ENCODE data around the gene MAL. TPM values are rescaled to one million over a fixed set of nuclear protein-coding genes. Genes with fewer than 3 reads are reported as not detected.

The MAL gene
- total and polyA plus RNA-seq, 2 of the 8 experiments (the other 6 are each of a cell fraction or from before 2014, with no cell fraction given): not detected

DNA sequence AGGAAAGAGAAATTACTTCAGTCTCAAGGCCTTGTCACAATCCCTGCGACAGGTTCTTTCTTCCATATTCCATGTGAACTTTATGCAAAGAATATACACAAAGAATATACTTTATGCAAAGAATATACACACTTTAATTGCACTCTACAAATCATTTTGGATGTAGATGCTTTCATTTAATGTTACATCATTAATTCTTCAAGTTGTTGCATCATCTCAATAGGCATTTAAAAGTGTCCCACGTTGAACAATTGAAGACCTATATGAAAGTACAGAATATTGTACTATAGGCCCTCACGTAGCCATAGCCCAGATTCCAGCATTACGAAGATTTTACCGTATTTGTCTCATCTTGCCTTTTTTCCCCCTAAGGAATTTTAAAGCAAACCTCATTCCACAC lies 33.1 kb upstream of the MAL start:
- ChIA-PET POLR2A (ENCODE audit: partially characterized antibody) (no interaction called here), CTCF (ENCODE audit: partially characterized antibody) (no interaction called here)
- Histone ChIP-seq H2BK15ac (ENCODE audit: low read length) (no peak overlapping the region), H3K36me3 (ENCODE audit: control insufficient read depth in 2 of 4, insufficient read depth in 4 of 4, low read length in 3 of 4) (no peaks in the 10 kb centered on the region), H3K18ac (ENCODE audit: extremely low read depth, low read length) (no peak overlapping the region), H4K91ac (replicated peaks; ENCODE audit: insufficient read length, low read length) (no peak overlapping the region), H2BK20ac (ENCODE audit: low read length) (no peak overlapping the region), H3K79me2 (ENCODE audit: control insufficient read depth in 1 of 2, insufficient read depth in 2 of 2, low read length in 2 of 2) (no peaks in the 10 kb centered on the region), H2AK5ac (ENCODE audit: low read depth, low read length) (no peak overlapping the region), H2BK12ac (ENCODE audit: low read depth, low read length) (no peak overlapping the region), H2BK5ac (ENCODE audit: low read depth, low read length) (no peak overlapping the region), H3K56ac (replicated peaks; ENCODE audit: insufficient read length, low read depth, low read length) (no peak overlapping the region), H3K9ac (replicated peaks in 1 of 4; ENCODE audit: extremely low read depth in 1 of 4, low read depth in 3 of 4, low read length in 3 of 4) (no peak overlapping the region), H3K4ac (replicated peaks; ENCODE audit: insufficient read length, low read depth, low read length) (no peak overlapping the region), H3K4me3 (ENCODE audit: extremely low read depth in 1 of 4, insufficient read depth in 2 of 4, low read depth in 3 of 4, low read length in 4 of 4) (no peak overlapping the region), H3K14ac (ENCODE audit: insufficient read length) (no peak overlapping the region), H4K5ac (ENCODE audit: insufficient read length, low read depth, low read length) (no peak overlapping the region), H3K4me2 (ENCODE audit: insufficient read depth in 1 of 2, low read depth in 2 of 2, low read length in 2 of 2) (no peak overlapping the region), H3K9me3 (ENCODE audit: insufficient read depth in 2 of 2, low read depth in 1 of 2, low read length in 1 of 2) (peaks cover 87 to 92% of the 10 kb centered on the region in 2 experiments), H3K23me2 (ENCODE audit: low read depth, low read length) (peaks cover 5% of the 10 kb centered on the region; the same call in 1 of the 2 replicates), H2AFZ (ENCODE audit: low read length) (no peak overlapping the region), H3K27me3 (replicated peaks in 1 of 4; ENCODE audit: control insufficient read depth in 3 of 4, extremely low read depth in 1 of 4, insufficient read depth in 3 of 4, low read length in 3 of 4) (no peaks in the 10 kb centered on the region; a peak in 1 of 7 replicates), H3K79me1 (ENCODE audit: low read depth, low read length) (0 out of 2 replicates have a peak, but pooled peaks cover 3% of the 10 kb centered on the region), H4K8ac (ENCODE audit: extremely low read depth, insufficient read depth, low read length) (no peak overlapping the region), H4K20me1 (replicated peaks in 1 of 2; ENCODE audit: control insufficient read depth in 1 of 2, insufficient read depth in 2 of 2, low read length in 2 of 2) (peaks cover 0 to 2% of the 10 kb centered on the region in 2 experiments), H2BK120ac (replicated peaks; ENCODE audit: low read depth, low read length) (no peak overlapping the region), H3K4me1 (replicated peaks in 1 of 4; ENCODE audit: control insufficient read depth in 3 of 4, insufficient read depth in 4 of 4, low read length in 3 of 4) (no peaks in the 10 kb centered on the region), H3K27ac (ENCODE audit: low read depth, low read length) (no peak overlapping the region), H3K23ac (ENCODE audit: insufficient read length) (no peak overlapping the region)
- DNase-seq (ENCODE audit: low read depth in 1 of 2, low spot score in 2 of 2): no peak
- no peak for FAIRE-seq
- TF ChIP-seq SAP30 (IDR thresholded peaks at IDR 0.05; ENCODE audit: insufficient read depth, insufficient replicate concordance, low read length) (no peak), CREB1 (IDR thresholded peaks at IDR 0.05) (no peak), RNF2 (IDR thresholded peaks at IDR 0.05; ENCODE audit: borderline replicate concordance, low read depth, low read length, missing control alignments, poor library complexity, severe bottlenecking) (no peak), POLR2AphosphoS5 (IDR thresholded peaks at IDR 0.05; ENCODE audit: low read depth, low read length) (no peak), TEAD4 (IDR thresholded peaks at IDR 0.05; ENCODE audit: low read depth, low read length) (no peak), ZNF274 (IDR thresholded peaks at IDR 0.05; ENCODE audit: borderline replicate concordance, extremely low read depth, low read length) (no peak), KDM4A (IDR thresholded peaks at IDR 0.05; ENCODE audit: low read depth, low read length, severe bottlenecking) (no peak), SP2 (IDR thresholded peaks at IDR 0.05; ENCODE audit: low read length) (no peak), CBX5 (IDR thresholded peaks at IDR 0.05; ENCODE audit: low read depth, low read length) (no peak)
- TF ChIP-seq, protein P1, sequence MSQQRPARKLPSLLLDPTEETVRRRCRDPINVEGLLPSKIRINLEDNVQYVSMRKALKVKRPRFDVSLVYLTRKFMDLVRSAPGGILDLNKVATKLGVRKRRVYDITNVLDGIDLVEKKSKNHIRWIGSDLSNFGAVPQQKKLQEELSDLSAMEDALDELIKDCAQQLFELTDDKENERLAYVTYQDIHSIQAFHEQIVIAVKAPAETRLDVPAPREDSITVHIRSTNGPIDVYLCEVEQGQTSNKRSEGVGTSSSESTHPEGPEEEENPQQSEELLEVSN (IDR thresholded peaks at IDR 0.05): no peak
- 61% methylated on average over 5 of the region's 5 CpGs; no CpG with 5 or more reads in 1 of the 2 experiments for WGBS, 2 experiments (ENCODE audit: extremely low coverage in 1 of 2, insufficient coverage in 1 of 2, insufficient read length in 1 of 2, insufficient replicate concordance in 2 of 2, low coverage in 1 of 2, low lambda C conversion rate in 2 of 2, missing lambda C conversion rate in 1 of 2)

Measured in H1 (cell line).